Heart right ventricle (tissue), 16 donors: ENCODE results near the gene APOD. TPM values are rescaled to one million over a fixed set of nuclear protein-coding genes. Genes with fewer than 3 reads are reported as not detected.

Source experiments
- ATAC-seq, 8 donors: fragments of 200-7000 bp; cut with Tn5 transposase; one replicate each; pipeline ENCODE4 v1.9.1; 2020; ENCODE audit warnings: mild to moderate bottlenecking in 8 of 8, moderate library complexity in 8 of 8, moderate number of reproducible peaks in 1 of 8
- DNase-seq, 2 donors: peaks; one replicate each; pipeline ENCODE4 v3.0.0-alpha.2; 2020
- H3K27ac ChIP-seq, 10 donors: fragments of 200-600 bp; sonication (generic) in 2 of 10; one replicate each; pipeline versions ENCODE4 v1.5.0 to v1.8.0; 2020 to 2022; ENCODE audit warnings: mild to moderate bottlenecking in 3 of 10
- H3K27me3 ChIP-seq, 7 donors: fragments of 200-600 bp; one replicate each; pipeline ENCODE4 v1.8.0; 2021 to 2022; ENCODE audit warnings: mild to moderate bottlenecking in 2 of 7
- H3K36me3 ChIP-seq, 9 donors: fragments of 200-600 bp; sonication (generic) in 1 of 9; one replicate each; pipeline versions ENCODE4 v1.5.0 to v1.8.0; 2020 to 2022; ENCODE audit warnings: mild to moderate bottlenecking in 2 of 9
- H3K4me1 ChIP-seq, 9 donors: fragments of 200-600 bp; sonication (generic) in 1 of 9; one replicate each; pipeline versions ENCODE4 v1.5.0 to v1.8.0; 2020 to 2022; ENCODE audit warnings: mild to moderate bottlenecking in 4 of 9
- H3K4me3 ChIP-seq, 10 donors: fragments of 200-600 bp; sonication (generic) in 2 of 10; one replicate each; pipeline versions ENCODE4 v1.5.0 to v1.8.0; 2020 to 2022; ENCODE audit warnings: mild to moderate bottlenecking in 7 of 10, moderate library complexity in 2 of 10
- H3K9me3 ChIP-seq, 11 donors: fragments of 200-600 bp in 10 of 11; sonication (generic) in 2 of 11; one replicate each; pipeline versions ENCODE4 v1.5.0 to v1.8.0; 2013 to 2022; ENCODE audit warnings: mild to moderate bottlenecking in 2 of 11, control low read depth in 1 of 11, moderate library complexity in 1 of 11
- WGBS, 2 donors: extraction: QIAGEN DNeasy Blood & Tissue Kit; methylation state at CpG; one replicate each; pipeline ENCODE4 v1.1.7; 2013; ENCODE audit warnings: inconsistent platforms in 1 of 2; 5-methylcytosine and 5-hydroxymethylcytosine counted together
- intact Hi-C, 10 donors: fragments of 100-400 bp; cut with DNase I; formaldehyde crosslinking; loops; one replicate each; pipeline versions ENCODE4 v1.11.1 to v1.14.2; 2022
- polyA plus RNA-seq, 2 donors: library from polyadenylated mRNA; stranded (reverse); fragments of 200-250 nt; gene quantifications; one replicate each; pipeline ENCODE4 v1.2.3, GENCODE V29; 2013
- total RNA-seq, 10 donors: library from RNA; stranded (reverse); fragmentation: NEBNext Ultra II Directional in 3 of 10; extraction: Animal tissue kit (Norgen Biotek cat#: 25700) in 3 of 10; gene quantifications; one replicate each; pipeline versions ENCODE4 v1.2.1 to v1.2.4, GENCODE V29; 2021 to 2023
- TF ChIP-seq, protein P1 (sequence below), 9 donors: fragments of 200-600 bp; sonication (generic) in 2 of 9; IDR thresholded peaks; one replicate each; pipeline versions ENCODE4 v1.5.0 to v1.8.0; 2021 to 2022; ENCODE audit warnings: antibody characterized with exemption in 9 of 9, mild to moderate bottlenecking in 5 of 9, moderate library complexity in 1 of 9
- donor health status: Arrhythmogenic right ventricular cardiomyopathy.
- donor health status: ischemic (EF 13 %, LVEDD 7.1; RV severe dilation, severe dysfunction).
- donor health status: healthy with polysubstance abuse.
- donor health status: DM: no; HTN: yes; CAD: no.
- donor health status: DM: no; HTN: no; CAD: no.
- donor health status: ischemic (EF 25% LVEDD 6.9; RV normal size, moderate dysfunction).
- donor health status: ischemic (EF 25% LVEDD 5.7; RV mildly dilated, moderate dysfunction).
- donor health status: healthy.
- donor health status: DM: yes; HTN: yes; CAD: no.
- donor health status: Ischemic cardiomyopathy.
- donor health status: ischemic (EF 35%, LVEDD 5.7; RV mildly dilated, moderate dysfunction).
- donor health status: nonischemic (EF 11% LVEDD 7.7; RV severe dilation, severe dysfunction).
- donor health status: DM: yes; HTN: yes; CAD: no.
- donor health status: PGD.
- donor health status: ischemic (EF 29% LVEDD 5.4; RV normal size, mild dysfunction).
- donor health status: nonischemic (EF 23%, LVEDD 6.1; RV moderate dilation, normal function).

APOD gene
- total and polyA plus RNA-seq, 12 donors, result 73.9 to 582 (median 109) TPM

GRCh38 chr3:195570344-195570743 lies 13.4 kb downstream of the APOD start:
- no peak for DNase-seq
- intact Hi-C loops, result no loop called here
- TF ChIP-seq, protein P1, sequence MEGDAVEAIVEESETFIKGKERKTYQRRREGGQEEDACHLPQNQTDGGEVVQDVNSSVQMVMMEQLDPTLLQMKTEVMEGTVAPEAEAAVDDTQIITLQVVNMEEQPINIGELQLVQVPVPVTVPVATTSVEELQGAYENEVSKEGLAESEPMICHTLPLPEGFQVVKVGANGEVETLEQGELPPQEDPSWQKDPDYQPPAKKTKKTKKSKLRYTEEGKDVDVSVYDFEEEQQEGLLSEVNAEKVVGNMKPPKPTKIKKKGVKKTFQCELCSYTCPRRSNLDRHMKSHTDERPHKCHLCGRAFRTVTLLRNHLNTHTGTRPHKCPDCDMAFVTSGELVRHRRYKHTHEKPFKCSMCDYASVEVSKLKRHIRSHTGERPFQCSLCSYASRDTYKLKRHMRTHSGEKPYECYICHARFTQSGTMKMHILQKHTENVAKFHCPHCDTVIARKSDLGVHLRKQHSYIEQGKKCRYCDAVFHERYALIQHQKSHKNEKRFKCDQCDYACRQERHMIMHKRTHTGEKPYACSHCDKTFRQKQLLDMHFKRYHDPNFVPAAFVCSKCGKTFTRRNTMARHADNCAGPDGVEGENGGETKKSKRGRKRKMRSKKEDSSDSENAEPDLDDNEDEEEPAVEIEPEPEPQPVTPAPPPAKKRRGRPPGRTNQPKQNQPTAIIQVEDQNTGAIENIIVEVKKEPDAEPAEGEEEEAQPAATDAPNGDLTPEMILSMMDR (IDR thresholded peaks at IDR 0.05), result no peak
- Histone ChIP-seq H3K27me3 (peaks cover 0 to 12% (median 0%) of the 10 kb centered on the region in 7 donors), H3K27ac (peak overlapping the region in 1 of 10 donors; percentile 49), H3K36me3 (peaks cover 0 to 65% (median 0%) of the 10 kb centered on the region in 9 donors), H3K4me1 (peaks cover 3 to 31% (median 19%) of the 10 kb centered on the region in 9 donors), H3K9me3 (peaks cover 0 to 7% (median 0%) of the 10 kb centered on the region in 11 donors), H3K4me3 (no peak overlapping the region)
- peak in 5 of 8 donors; percentile 28 to 55 (median 37) for ATAC-seq
- WGBS, 2 donors, result 65 to 68% methylated on average over 6 of the region's 6 CpGs

GRCh38 chr3:195568630-195569029 lies 15.1 kb downstream of the APOD start:
- Histone ChIP-seq H3K4me3 (no peak overlapping the region), H3K9me3 (no peaks in the 10 kb centered on the region), H3K36me3 (peaks cover 0 to 49% (median 0%) of the 10 kb centered on the region in 9 donors), H3K4me1 (peaks cover 0 to 23% (median 18%) of the 10 kb centered on the region in 9 donors), H3K27me3 (peaks cover 0 to 13% (median 0%) of the 10 kb centered on the region in 7 donors), H3K27ac (no peak overlapping the region)
- TF ChIP-seq, protein P1 (IDR thresholded peaks at IDR 0.05), result no peak
- no peak for ATAC-seq
- WGBS, 2 donors, result 88 to 90% methylated on average over 5 of the region's 5 CpGs
- DNase-seq, result no peak
- intact Hi-C loops, result loop anchor here in 1 of 10 donors (5.0 kb wide), 1 partner anchor 929 kb away; no protein-coding TSS in a partner anchor

GRCh38 chr3:195566797-195567196 lies 16.9 kb downstream of the APOD start:
- 65 to 78% methylated on average over 6 of the region's 6 CpGs for WGBS, 2 donors
- Histone ChIP-seq H3K27me3 (peaks cover 0 to 13% (median 0%) of the 10 kb centered on the region in 7 donors), H3K36me3 (peaks cover 0 to 31% (median 0%) of the 10 kb centered on the region in 9 donors), H3K4me1 (peaks cover 0 to 20% (median 18%) of the 10 kb centered on the region in 9 donors), H3K4me3 (no peak overlapping the region), H3K27ac (no peak overlapping the region), H3K9me3 (no peaks in the 10 kb centered on the region)
- ATAC-seq, result no peak
- TF ChIP-seq, protein P1 (IDR thresholded peaks at IDR 0.05), result no peak
- DNase-seq, result no peak
- intact Hi-C loops, result loop anchor here in 1 of 10 donors (5.0 kb wide), 1 partner anchor 931 kb away; no protein-coding TSS in a partner anchor

DNA sequence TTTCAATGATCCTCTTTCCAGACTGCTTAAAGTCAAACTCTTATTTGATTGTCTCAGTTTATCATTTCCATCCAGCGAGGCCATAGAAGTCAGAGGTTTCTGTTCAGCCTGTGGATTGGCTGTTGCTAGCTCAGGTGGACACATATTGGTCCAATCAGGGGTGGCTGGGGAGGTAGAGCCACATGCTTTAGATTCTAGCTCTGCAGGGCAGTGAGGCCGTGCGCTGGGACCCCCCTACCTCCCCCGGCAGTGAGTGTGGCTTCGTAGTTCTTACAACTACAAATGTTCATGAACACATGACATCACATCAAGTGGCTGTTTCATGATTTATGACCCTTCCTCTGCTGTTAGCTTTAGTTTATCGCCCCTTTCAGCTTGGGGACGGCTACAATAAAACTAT lies 18.0 kb downstream of the APOD start:
- H3K27me3 ChIP-seq, result peaks cover 0 to 13% (median 0%) of the 10 kb centered on the region in 7 donors
- intact Hi-C loops, result loop anchor here in 1 of 10 donors (5.0 kb wide), 1 partner anchor 932 kb away; no protein-coding TSS in a partner anchor
- DNase-seq (no peak), ATAC-seq (no peak)
- no peak overlapping the region for H3K27ac ChIP-seq
- TF ChIP-seq, protein P1 (IDR thresholded peaks at IDR 0.05), result no peak
- no peaks in the 10 kb centered on the region for H3K9me3 ChIP-seq
- WGBS, 2 donors, result 73 to 89% methylated on average over 7 of the region's 7 CpGs
- no peak overlapping the region for H3K4me3 ChIP-seq
- H3K36me3 ChIP-seq, result peaks cover 0 to 21% (median 0%) of the 10 kb centered on the region in 9 donors
- peaks cover 0 to 9% (median 7%) of the 10 kb centered on the region in 9 donors for H3K4me1 ChIP-seq
